GM21526 (cell line): ENCODE measurements around the gene VPS54.
"Not testable (repeated sequence)": the region's sequence is repeated elsewhere in the genome, so short reads cannot be mapped to it uniquely, and the experiment has no call there.

ENCODE experiments used
- ATAC-seq: cut with Tn5 transposase; IDR thresholded peaks from one replicate; pipeline ENCODE4 v1.9.1; 2021; ENCODE audit warnings: moderate library complexity; ENCODE audit not compliant: unreplicated experiment, low FRiP score

Gene VPS54

DNA sequence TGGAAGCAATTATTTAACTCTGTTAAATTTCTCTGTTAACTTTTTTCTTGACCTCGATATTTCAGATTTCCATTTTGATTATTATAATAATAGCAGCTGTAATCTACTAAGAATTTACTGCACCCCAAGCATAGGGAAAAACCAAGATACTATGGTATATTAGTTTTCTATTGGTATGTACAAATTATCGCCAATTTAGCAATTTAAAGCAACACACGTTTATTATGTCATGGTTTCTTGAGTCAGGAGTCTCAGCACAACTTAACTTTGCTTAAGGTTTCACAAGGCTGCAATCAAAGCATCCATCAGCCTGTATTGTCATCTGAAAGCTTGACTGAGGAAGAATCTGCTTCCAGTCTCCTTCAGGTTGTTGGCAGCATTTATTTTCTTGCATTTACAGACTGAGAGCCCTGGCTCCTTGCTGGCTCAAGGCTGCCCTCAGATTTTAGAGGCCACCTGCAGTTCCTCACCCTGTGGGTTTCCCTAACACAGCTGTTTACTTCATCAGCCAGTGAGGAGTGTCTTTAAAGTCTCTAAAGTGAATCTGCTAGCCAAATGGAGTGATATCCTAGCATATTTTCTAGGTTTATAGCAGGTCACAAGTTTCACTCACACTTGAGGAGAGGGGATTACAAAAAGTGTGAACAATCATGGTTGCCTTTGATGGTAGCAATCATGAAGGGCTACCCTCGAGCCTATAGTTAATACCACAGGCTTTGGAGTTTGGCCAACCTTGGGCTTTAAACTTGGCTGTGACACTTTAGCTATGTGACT, 4.4 kb upstream of the VPS54 start:
- no peak for ATAC-seq

DNA sequence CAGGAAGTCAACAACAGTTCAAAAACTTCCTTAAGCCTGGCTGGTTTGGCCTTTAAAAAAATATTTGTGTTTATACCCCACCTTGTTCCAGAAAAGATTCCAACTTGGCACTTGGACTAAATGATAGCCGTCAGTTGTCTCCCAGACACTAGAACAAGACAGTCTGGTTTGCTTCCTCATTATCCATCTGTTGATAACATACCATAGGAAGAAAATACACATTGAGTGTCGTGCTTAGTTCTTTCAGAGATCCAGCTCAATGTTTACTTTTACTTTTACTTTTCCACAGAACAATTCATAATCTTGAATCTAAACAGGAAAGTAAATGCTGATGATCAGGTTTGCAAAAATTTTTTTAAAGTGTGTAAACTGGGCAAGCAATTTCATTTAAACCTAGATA, 2.4 kb upstream of the VPS54 start:
- ATAC-seq, result no peak

DNA sequence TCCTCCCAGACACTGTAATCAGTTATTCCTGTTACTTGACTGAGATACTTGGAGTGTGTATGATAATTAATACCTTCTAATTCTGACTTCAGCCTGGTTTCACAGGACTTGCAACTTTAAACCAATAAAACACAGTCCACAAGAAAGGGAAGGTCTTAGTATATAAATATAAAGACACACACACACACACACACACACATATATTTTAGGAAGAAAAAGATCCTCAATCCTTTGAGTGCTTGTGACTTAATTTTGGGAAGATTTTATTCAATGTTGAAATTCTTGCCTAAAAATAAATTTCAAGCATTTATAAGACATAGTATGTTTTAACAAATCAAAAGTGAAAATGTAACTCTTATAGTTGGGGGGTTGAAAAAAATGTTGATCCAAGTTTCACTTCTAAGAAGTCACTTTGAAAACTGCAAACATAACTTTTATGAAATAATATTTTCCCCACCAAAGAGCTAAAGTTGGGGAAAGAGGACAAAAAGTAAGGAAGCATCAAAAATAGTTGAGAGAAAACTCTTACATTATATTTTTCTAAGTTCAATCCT, 824 bp upstream of the VPS54 start:
- ATAC-seq, result no peak

DNA sequence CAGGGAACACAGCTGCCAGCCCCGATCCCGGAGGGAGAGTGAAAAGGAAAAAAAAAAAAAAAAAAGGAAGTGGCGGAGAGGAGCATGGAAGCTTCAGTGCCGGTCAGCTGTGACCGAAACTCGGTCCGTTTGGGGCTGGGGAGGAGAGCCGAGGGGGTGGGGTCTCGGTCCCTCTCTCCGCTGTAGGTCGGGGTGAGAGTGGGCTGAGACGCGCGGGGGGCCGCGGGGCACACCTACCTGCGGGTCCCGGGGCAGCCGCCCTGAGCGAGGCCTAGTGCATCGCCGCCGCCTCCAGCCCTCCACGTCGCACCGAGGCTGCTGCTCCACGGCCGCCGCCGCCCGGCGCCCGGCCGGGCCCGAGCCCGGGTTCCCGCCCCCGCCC, 536 bp downstream of the VPS54 start:
- peak; percentile 44 for ATAC-seq

DNA sequence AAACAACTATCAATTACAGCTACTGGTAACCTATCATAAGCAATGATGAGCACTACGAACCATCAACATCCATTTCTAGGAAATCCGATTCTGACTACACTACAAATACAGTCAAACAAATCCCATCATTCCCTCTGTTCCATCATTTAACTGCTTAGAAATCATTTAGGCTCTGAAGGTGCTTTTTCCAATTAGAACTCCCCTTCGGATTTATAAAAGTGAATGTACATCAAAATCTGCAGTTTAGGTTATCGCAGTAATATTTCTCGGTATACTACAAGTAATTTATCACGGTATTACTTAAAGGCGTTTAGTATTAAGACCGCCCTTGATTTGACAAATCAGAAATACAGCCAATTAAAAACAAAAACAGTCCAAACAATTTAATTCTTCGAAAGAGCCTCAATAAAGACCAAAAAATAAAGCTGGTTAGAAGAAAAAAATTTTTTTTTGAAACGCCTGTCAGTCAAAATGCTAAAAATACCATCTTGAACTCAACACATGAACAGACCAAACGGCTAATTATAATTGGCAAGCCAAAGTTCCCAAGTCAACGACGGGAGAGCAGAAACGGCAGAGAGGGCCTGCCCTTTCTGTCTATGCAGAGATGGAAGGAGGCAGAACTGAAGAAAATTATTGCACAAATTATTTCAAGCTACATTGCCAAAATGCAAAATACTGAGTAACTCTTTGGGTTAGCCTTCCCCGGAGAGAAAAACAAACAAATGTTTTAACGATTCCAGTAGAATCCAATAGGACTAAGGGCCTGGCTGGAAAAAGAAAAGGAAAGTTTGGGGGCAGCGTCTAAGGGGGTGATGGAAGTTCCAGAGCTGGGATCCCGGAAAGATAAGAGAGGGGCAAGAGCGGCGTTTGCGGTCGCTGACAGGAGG, 1.2 kb downstream of the VPS54 start:
- no peak for ATAC-seq

DNA sequence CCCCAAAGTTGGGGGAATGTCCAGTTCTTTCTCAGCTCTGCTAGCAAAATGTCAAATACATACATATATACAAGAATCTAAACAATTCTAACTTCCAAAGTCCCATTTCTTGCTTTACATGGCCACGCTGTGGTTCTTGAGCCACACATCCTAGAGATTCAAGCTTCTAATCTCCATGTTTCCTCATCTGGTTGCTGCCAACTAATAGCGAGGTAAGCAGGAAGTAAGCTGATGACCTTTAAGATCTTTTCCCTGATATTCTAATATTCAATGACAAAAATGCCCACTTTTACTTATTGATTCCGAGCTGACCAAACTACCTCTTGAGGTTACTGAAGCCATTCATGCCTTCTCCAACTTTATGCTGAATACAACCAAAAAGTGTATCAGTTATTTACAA, 3.3 kb downstream of the VPS54 start:
- no peak for ATAC-seq

DNA sequence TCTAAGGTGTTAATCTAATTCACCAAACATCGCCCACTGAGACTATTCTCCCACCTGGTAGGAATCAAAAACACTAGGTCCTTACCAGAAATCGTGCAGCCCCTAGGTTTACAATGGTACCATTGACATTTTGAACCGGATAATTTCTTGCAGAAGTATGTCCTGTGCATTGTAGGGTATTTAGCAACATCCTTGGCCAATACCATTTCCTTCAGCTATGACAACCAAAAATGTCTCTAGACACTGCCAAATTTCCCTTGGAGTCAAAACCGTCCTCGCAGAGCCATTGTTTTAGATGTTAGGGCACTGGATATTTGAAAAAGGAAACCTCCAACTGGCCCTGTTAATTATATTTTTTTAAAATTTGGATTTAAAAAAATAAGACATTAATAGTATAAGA, 3.8 kb downstream of the VPS54 start:
- ATAC-seq, result no peak

DNA sequence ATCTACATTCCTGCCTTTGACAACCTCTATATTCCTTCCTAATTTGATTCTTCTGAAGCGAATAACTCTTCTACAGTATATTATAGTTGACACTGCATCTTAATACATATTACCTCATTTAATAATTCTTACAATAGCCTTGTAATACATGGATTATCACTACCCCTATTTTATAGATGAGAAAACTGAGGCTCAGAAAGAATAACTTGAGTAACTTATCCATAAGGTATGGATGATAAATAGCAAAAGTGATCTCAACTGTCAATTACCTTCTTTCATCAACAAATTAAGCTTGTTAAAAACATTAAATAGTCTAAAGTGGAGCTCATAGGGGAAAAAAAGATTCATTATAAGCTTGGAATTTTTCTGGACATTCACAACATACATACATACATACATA, 4.6 kb downstream of the VPS54 start:
- no peak for ATAC-seq

DNA sequence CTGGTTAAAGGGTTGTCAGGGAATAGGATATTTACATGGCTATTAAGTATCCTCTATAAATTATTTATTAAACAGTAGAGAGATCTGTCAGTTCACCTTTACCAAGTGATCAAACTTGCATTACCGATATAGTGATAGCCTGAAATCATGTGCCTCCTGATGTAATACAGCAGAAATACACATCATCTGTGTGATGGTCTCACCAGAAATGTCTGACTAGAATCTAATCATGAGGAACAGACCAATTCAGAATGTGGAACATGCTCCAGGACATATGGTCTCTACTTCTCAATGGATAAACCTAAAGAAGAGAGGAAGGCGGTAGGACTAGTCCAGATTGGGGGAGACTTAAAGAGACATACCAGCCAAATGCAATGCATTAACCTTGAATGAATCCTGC, 6.2 kb downstream of the VPS54 start:
- ATAC-seq, result no peak

DNA sequence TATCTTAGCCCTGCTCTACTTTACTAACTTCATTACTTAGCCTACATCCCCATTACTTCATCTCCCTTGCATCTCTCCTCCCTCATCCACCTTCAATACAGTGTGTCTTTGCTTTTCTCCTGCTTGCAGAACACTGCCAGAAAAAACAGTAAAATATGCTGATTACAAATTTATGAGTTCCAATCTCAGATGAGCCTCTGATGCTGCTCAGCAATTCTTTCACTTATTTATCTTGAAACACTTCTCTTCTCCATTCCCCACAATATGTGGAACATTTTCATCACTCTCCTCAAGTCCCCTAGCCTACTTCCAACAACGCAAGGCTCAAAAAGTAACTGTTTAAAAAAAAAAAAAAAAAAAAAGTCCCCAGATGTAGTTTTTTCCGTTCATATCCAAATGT, 7.1 kb downstream of the VPS54 start:
- ATAC-seq, result no peak

DNA sequence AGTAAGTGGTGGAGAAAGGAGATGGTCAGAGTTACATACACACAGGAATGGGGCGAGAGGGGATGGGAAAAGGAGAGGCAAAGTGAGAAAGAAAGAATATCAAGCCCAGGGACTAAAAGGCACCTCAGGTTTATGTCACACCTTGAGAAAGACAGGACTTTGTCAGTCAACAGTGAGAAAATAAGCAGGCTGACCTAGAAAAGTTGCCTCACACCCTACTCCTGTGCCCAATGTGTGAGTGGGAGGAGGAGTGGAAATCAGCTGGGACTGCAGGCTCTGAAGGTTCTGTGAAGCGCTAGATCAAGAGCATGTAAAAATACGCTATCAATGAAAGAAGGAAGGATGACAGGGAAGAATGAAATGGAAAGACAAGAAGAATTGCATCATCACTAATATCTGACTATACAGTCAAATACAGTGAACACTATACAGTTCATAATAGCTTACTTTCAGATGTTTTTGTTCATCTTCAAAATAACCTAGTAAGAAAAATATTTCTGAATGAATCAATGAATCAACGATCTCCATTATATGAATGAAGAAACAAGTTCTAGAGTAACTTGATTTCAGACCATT, 10.7 kb downstream of the VPS54 start:
- ATAC-seq, result no peak

DNA sequence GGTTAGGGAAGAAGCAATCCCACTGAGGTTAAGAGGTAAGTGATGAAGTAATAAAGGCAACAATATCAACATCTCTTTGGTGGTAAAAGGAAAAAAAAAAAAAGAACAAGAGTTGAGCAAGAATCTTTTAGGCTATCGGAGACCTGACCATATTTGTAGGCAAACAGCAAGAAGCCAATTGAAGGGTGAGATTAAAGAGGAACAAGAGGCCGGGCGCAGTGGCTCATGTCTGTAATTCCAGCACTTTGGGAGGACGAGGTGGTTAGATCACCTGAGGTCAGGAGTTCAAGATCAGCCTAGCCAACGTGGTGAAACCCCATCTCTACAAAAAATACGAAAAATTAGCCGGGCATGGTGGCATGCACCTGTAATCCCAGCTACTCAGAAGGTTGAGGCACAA, 11.3 kb downstream of the VPS54 start:
- ATAC-seq, result no peak

DNA sequence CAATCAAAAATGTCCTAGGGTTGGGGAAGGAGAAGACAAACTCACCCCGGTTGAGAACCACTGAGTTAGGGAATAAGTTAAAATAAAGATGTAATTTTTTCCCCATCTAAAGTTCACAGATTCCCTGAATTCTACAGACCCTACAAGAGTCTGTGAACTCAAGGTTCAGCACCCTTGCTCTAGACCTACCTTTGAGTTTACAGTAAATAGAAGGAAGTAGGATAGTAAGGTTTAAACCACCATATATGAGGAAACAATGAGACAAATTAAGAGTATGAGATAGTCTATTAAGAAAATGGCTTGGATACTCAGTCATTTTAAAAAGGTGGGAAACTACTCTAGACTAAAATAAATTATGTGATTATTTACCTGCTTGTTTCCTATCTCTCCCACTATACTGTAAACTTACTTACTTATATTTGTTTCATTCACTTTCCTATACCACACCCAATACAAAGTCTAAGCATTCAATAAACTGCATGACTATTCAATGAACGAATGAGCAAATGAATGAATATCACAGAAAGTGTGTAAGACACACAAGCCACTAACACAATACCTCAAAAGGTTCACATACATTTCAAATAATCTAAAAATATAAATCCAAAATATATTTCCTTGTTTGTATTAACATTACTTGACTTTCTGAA, 13.4 kb downstream of the VPS54 start:
- no peak for ATAC-seq

DNA sequence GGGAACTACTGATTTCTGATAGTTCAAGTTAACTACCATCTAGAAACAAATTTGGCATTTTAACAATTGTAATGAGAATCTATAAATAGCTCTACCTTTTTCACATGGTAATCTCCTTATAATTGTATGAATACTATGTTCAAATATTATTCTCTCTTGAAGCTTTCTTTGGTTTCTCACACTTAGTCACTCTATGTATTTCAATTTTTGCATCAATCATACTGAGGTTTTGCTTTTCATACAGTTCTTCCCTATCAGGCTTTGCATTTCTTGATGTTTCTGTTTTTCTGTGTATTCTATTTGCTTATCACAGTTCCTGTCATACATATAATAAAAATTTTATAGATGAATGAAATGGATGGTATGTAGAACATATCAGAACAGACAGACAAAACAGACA, 16.0 kb downstream of the VPS54 start:
- ATAC-seq, result no peak

DNA sequence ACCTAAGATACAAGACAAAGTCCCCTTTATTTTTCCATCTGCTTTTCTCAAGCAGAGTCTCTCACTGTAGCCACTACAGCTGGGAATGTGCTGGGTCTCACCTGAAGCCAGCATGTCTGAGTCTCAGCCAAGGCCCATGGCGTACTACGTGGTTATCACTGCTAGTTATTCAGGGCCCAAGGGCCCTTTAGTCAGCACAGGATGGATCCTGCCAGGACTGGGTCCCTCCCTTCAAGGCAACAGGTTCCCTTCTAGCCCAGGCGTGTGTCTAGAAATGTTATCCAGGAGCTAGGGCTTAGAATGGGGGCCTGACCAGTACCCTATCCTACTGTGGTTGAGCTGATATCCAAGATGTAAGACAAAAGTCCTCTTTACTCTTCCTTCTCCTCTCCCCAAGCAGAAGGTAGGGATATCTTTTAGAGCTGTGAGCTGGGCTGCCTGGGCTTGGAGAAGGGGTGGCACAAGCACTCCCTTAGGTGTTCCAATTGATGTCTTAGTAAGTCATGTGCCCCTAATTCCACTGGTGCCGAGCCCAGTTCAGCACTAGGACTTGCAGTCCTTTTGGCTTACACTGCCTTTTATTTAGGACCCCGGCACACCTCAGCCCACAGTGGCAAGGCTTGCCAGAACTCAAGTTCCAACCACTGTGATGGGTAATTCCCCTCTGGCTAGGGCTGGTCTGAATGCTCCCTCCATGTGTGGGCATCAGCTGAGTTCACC, 17.7 kb downstream of the VPS54 start:
- ATAC-seq, result no peak

DNA sequence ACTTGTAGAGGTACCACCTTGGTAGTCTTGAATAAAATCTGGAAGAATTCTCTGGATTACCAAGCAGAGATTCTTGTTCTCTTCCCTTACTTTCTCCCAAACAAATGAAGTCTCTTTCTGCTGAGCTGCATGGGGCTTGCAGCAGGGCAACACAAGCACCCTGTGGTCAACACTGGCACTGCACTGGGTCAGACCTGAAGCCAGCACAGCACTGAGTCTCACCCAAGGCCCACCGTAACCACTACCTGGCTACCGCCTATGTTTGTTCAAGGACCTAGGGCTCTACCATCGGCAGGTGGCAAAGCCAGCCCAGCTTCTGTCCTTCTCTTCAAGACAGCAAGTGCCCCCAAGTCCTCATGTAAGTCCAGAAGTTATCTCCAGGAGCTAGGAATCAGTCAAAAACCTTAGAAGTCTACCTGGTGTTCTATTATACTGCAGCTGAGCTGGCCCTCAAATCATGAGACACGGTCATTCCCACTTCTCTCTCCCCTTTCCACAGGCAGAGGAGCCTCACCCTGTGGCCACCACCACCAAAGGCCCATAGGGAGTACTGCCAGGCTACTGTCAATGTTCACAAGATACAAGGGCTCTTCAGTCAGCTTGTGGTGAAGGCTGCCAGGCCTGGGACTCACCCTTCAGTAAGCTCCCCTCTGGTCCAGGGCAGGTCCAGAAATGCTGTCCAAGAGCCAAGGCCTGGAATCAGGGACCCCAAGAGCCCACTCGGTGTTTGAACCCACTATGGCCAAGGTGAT, 18.4 kb downstream of the VPS54 start:
- ATAC-seq, result no peak

DNA sequence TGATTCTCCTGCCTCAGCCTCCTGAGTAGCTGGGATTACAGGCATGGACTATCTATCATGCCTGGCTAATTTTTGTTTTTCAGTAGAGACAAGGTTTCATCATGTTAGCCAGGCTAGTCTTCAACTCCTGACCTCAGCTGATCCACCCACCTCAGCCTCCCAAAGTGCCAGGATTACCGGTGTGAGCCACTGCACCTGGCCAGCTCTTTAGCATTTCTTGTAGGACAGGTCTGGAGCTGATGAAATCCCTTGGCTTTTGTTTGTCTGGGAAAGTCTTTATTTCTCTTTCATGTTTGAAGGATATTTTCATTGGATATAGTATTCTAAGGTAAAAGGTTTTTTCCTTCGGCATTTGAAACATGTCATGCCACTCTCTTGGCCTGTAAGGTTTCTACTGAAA, 20.2 kb downstream of the VPS54 start:
- ATAC-seq, result no peak

DNA sequence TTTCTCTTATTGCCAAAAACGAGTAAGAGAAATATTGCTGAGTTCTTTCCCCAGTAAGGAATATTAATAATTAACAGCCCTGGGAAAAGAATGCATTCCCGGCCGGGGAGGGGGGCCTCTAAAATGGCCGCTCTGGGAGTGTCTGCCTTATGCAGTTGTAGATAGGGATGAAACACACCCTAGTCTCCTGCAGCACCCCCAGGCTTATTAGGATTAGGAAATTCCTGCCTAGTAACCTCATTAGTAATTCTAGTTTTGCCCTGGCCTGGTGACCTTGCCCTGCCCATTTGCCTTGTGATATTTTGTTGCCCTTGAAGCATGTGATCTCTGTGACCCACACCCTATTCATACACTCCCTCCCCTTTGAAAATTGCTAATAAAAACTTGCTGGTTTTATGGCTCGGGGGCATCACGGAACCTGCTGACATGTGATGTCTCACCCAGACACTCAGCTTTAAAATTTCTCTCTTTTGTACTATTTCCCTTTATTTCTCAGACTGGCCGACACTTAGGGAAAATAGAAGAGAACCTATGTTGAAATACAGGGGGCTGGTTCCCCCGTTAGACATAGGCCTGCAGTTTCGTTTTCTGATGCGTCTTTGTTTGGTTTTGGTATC, 22.5 kb downstream of the VPS54 start:
- not testable (repeated sequence) for ATAC-seq
